WERI-Rb-1 (cell line): Measurements from ENCODE around the gene SNCB.

ENCODE experiments used
- DNase-seq: peaks from one replicate; pipeline ENCODE4 v3.0.0-alpha.2; 2020
- H3K27ac ChIP-seq: fragments of 250-450 bp; sonication (Bioruptor Pico); 2 replicates; pipeline ENCODE4 v1.5.1; 2020; ENCODE audit warnings: mild to moderate bottlenecking, moderate library complexity
- H3K27me3 ChIP-seq: fragments of 250-450 bp; sonication (Bioruptor Pico); 2 replicates; pipeline ENCODE4 v1.5.1; 2021; ENCODE audit warnings: mild to moderate bottlenecking, low read depth, moderate library complexity; ENCODE audit not compliant: insufficient read depth, severe bottlenecking
- H3K36me3 ChIP-seq: fragments of 250-450 bp; sonication (Bioruptor Pico); 2 replicates; pipeline ENCODE4 v1.5.1; 2020; ENCODE audit warnings: mild to moderate bottlenecking, moderate library complexity
- H3K4me3 ChIP-seq: 2 replicates; pipeline ENCODE4 v1.5.1; 2011; ENCODE audit warnings: low read depth, mild to moderate bottlenecking, control low read depth, low read length
- H3K9me3 ChIP-seq: fragments of 250-450 bp; sonication (Bioruptor Pico); 2 replicates; pipeline ENCODE4 v1.5.1; 2021; ENCODE audit warnings: mild to moderate bottlenecking, moderate library complexity; ENCODE audit not compliant: severe bottlenecking
- CTCF ChIP-seq: IDR thresholded peaks from 2 replicates; pipeline ENCODE4 v1.5.1; 2011; ENCODE audit warnings: low read depth, mild to moderate bottlenecking, control low read depth, inconsistent platforms, low read length

The SNCB gene

DNA sequence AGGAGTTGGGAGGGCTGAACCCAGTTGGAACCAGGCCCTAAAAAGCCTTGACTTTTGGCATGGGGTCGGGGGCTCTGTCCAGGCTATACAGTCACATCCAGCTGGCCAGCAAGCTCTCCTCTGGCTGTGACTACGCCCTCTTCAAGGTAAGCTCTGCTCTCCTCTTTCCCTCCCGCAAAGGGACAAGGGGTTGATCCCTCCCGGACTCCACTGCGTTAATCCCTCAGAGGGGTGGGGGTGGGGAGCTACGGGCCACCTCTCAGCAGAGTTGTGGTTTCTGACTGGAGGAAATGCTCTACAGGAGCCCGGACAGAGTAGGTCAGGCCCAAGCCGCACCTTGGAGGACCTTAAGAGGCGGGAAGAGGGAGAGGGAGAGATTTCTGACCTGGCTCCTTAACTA, 14.0 kb upstream of the SNCB start:
- Histone ChIP-seq H3K36me3 (no peaks in the 10 kb centered on the region), H3K4me3 (peak overlapping the region; percentile 21), H3K27me3 (no peaks in the 10 kb centered on the region), H3K9me3 (no peaks in the 10 kb centered on the region), H3K27ac (peak overlapping the region; percentile 94)
- TF ChIP-seq CTCF, result no peak
- DNase-seq, result peak; percentile 90

DNA sequence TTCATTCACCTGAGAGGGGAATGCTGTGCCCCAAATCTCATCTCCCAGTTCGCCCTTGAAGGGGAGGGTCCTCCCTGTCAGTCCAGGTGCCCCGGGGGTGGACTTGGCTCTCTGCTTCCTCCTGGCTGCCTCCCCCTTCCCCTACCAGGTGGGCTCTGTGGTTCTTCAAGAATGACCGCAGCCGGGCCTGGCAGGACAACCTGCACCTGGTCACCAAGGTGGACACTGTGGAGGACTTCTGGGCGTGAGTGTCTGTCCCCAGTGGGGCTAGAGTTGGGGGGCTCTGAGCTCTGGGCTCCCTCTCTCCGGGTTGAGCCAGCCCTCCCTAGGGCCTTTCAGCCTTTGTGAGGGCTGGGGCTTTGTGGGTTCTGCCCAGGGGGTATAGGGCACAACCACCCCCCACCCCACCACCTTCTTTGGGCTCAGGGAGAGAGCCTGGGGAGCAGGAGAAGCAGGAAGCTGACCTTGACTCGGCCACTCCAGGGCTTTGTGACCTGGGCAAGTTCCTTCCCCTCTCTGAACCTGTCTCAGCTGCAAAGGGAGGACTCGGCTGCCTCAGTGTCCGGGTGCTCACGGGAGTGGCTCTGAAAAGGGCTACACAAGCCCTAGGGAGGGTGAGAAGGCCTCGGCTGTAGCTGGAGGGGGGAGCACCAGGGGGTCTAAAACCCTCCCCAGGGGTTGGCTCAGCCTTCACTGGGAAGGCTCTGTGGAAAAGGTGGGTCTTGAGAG, 13.3 kb upstream of the SNCB start:
- no peaks in the 10 kb centered on the region for H3K36me3 ChIP-seq
- peak overlapping the region; percentile 19 for H3K4me3 ChIP-seq
- H3K27ac ChIP-seq, result peak overlapping the region; percentile 94
- no peaks in the 10 kb centered on the region for H3K9me3 ChIP-seq
- no peak for DNase-seq
- H3K27me3 ChIP-seq, result no peaks in the 10 kb centered on the region
- TF ChIP-seq CTCF, result no peak

- no peaks in the 10 kb centered on the region for H3K9me3 ChIP-seq
- TF ChIP-seq CTCF, result no peak
- H3K36me3 ChIP-seq, result no peaks in the 10 kb centered on the region
- no peak overlapping the region for H3K4me3 ChIP-seq
- DNase-seq, result no peak
- H3K27me3 ChIP-seq, result no peaks in the 10 kb centered on the region
- H3K27ac ChIP-seq, result peak overlapping the region; percentile 94
These were observed 12.5 kb upstream of the SNCB start for GRCh38 chr5:176642675-176643490.

- no peak for TF ChIP-seq CTCF
- Histone ChIP-seq H3K9me3 (no peaks in the 10 kb centered on the region), H3K36me3 (no peaks in the 10 kb centered on the region), H3K4me3 (no peak overlapping the region), H3K27me3 (no peaks in the 10 kb centered on the region), H3K27ac (no peak overlapping the region)
- no peak for DNase-seq
These were observed 10.3 kb upstream of the SNCB start for GRCh38 chr5:176640616-176641015.

DNA sequence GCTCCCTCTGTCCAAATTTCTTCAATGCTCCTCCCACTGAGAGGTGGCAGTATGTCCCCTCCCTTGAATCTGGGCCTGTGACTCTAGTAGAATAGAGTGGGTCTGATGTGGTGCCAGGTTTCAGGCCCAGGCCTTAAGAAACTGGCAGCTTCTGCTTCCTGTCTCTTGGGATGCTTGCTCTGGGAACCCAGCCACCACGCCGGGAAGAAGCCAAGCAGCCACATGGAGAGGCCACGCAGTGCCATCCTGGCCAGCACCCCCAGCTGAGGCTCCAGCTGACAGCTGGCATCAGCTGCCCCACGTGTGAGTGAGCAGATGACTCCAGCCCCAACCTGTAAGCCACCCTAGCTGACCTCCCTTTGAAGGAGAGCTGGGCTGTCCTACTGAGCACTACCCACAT, 9.6 kb upstream of the SNCB start:
- Histone ChIP-seq H3K9me3 (no peaks in the 10 kb centered on the region), H3K4me3 (no peak overlapping the region), H3K27me3 (no peaks in the 10 kb centered on the region), H3K36me3 (no peaks in the 10 kb centered on the region), H3K27ac (no peak overlapping the region)
- DNase-seq, result no peak
- TF ChIP-seq CTCF, result no peak
